Activated T-cell treated with anti-CD3 and anti-CD28 coated beads, Interleukin-2, amount 50 U/mL, for 48 hours (primary cell): ENCODE results near the gene NET1.
"Not testable (repeated sequence)": the region's sequence is repeated elsewhere in the genome, so short reads cannot be mapped to it uniquely, and the experiment has no call there.

Experiments
- DNase-seq, 2 experiments: peaks; one replicate each; pipeline ENCODE4 v3.0.0-alpha.2; 2020

The NET1 gene

GRCh38 chr10:5412277-5412941 lies at the start of gene NET1:
NET1 (plus strand) TSS chr10:5412557; CDS start chr10:5412693, 136 bp downstream.
- DNase-seq: peak; percentile 83 to 87

GRCh38 chr10:5362873-5363272 lies 49.5 kb upstream of the NET1 start:
- no peak for DNase-seq

- DNase-seq: no peak
Observed at GRCh38 chr10:5364374-5364773, 48.0 kb upstream of the NET1 start.

GRCh38 chr10:5364890-5365338 lies 47.4 kb upstream of the NET1 start, which contains the start of gene UCN3:
UCN3 (plus strand) TSS chr10:5364966; CDS start chr10:5373721, 8,755 bp downstream.
- DNase-seq: no peak

GRCh38 chr10:5365928-5366327 lies 46.4 kb upstream of the NET1 start:
- no peak for DNase-seq

GRCh38 chr10:5369362-5370158 lies 42.8 kb upstream of the NET1 start:
- no peak for DNase-seq

- no peak for DNase-seq
Observed at GRCh38 chr10:5370493-5371352, 41.6 kb upstream of the NET1 start.

- DNase-seq: no peak
Observed at GRCh38 chr10:5373307-5373706, 39.0 kb upstream of the NET1 start.

- DNase-seq: no peak
Observed at GRCh38 chr10:5373891-5374611, 38.3 kb upstream of the NET1 start.

- DNase-seq: no peak
Observed at GRCh38 chr10:5376450-5376849, 35.9 kb upstream of the NET1 start.

GRCh38 chr10:5379202-5379601 lies 33.2 kb upstream of the NET1 start:
- not testable (repeated sequence) for DNase-seq

- not testable (repeated sequence) for DNase-seq
Observed at GRCh38 chr10:5380395-5380794, 32.0 kb upstream of the NET1 start.

GRCh38 chr10:5381187-5381586 lies 31.2 kb upstream of the NET1 start:
- no peak for DNase-seq

GRCh38 chr10:5385224-5385623 lies 27.1 kb upstream of the NET1 start:
- no peak for DNase-seq

- no peak for DNase-seq
Observed at GRCh38 chr10:5387169-5387568, 25.2 kb upstream of the NET1 start.

- no peak for DNase-seq
Observed at GRCh38 chr10:5390607-5391205, 21.7 kb upstream of the NET1 start.

- DNase-seq: no peak
Observed at GRCh38 chr10:5391790-5392189, 20.6 kb upstream of the NET1 start.

- no peak for DNase-seq
Observed at GRCh38 chr10:5393529-5393928, 18.8 kb upstream of the NET1 start.

- DNase-seq: no peak
Observed at GRCh38 chr10:5395168-5395567, 17.2 kb upstream of the NET1 start.

- DNase-seq: no peak
Observed at GRCh38 chr10:5396556-5397300, 15.6 kb upstream of the NET1 start.

- no peak for DNase-seq
Observed at GRCh38 chr10:5399332-5399731, 13.0 kb upstream of the NET1 start.
